Ectodermal cell (in vitro differentiated cells): ENCODE measurements around the gene DRAM1.

Source experiments
- H3K27ac ChIP-seq: 2 replicates; pipeline ENCODE4 v1.7.0; 2013; ENCODE audit warnings: mild to moderate bottlenecking, low read depth, low read length; ENCODE audit not compliant: insufficient read depth, poor library complexity, severe bottlenecking
- H3K27me3 ChIP-seq: 2 replicates; pipeline ENCODE4 v1.7.0; 2013; ENCODE audit warnings: mild to moderate bottlenecking, low read length; ENCODE audit not compliant: insufficient read depth, control insufficient read depth, poor library complexity, severe bottlenecking
- H3K36me3 ChIP-seq: one replicate; pipeline ENCODE4 v1.7.0; 2013; ENCODE audit warnings: low read length; ENCODE audit not compliant: control insufficient read depth, insufficient read depth
- H3K4me1 ChIP-seq: one replicate; pipeline ENCODE4 v1.7.0; 2013; ENCODE audit warnings: low read length; ENCODE audit not compliant: control insufficient read depth, insufficient read depth
- H3K4me3 ChIP-seq: 2 replicates; pipeline ENCODE4 v1.7.0; 2013; ENCODE audit warnings: low read depth, low read length, control low read depth; ENCODE audit not compliant: insufficient read depth
- H3K9me3 ChIP-seq: 2 replicates; pipeline ENCODE4 v1.7.0; 2013; ENCODE audit warnings: mild to moderate bottlenecking, low read length, moderate library complexity; ENCODE audit not compliant: control insufficient read depth
- WGBS, 2 experiments: methylation state at CpG; one replicate each; pipeline ENCODE4 v1.1.7; 2013; ENCODE audit warnings: missing lambda C conversion rate in 2 of 2; 5-methylcytosine and 5-hydroxymethylcytosine counted together

Gene DRAM1

DNA sequence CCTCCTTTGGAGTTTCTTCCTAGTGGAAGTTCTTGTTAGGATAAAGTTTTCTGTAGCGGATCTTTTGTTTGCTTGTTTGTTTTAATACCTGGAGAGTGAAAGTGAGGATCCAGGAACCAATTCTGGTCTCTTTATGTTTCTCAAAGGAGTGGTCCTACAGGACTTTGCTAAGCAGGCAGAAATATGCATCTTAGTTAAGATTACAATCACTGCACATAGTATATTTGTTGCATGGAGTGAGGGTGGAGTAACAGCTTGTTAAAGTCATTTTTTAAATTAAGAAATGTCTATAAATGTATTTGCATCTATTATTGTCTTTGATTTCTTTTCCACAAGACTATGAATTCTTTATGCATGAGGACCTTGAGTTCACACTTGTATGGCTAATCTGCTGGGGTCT, 76.7 kb downstream of the DRAM1 start:
- Histone ChIP-seq H3K4me1 (no peaks in the 10 kb centered on the region), H3K27ac (no peak overlapping the region), H3K4me3 (no peak overlapping the region), H3K27me3 (no peaks in the 10 kb centered on the region), H3K36me3 (no peaks in the 10 kb centered on the region), H3K9me3 (no peaks in the 10 kb centered on the region)
- 88 to 92% methylated on average over 1 of the region's 1 CpG for WGBS, 2 experiments

DNA sequence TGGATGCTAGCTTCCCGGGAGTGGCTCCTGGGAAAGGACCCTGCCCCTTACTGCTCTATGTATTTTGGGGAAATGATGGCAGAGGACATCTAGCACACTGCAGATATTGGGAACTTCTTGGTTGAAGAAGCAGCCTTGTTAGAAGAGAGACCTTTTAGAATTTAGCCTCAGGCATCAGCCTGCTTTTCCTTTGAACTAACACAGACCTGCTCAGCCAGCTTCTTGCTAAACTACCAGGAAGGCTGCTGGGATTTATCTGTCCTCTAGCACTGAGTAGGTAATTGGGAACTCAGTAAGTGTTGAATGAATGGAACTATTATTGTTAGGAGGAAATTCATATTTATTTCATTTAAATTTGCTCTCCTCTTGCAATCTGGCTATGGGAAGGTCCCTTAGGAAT, 77.3 kb downstream of the DRAM1 start:
- Histone ChIP-seq H3K4me1 (no peaks in the 10 kb centered on the region), H3K27ac (no peak overlapping the region), H3K4me3 (no peak overlapping the region), H3K27me3 (no peaks in the 10 kb centered on the region), H3K9me3 (no peaks in the 10 kb centered on the region), H3K36me3 (no peaks in the 10 kb centered on the region)
- WGBS, 2 experiments, result 89 to 96% methylated on average over 1 of the region's 1 CpG

DNA sequence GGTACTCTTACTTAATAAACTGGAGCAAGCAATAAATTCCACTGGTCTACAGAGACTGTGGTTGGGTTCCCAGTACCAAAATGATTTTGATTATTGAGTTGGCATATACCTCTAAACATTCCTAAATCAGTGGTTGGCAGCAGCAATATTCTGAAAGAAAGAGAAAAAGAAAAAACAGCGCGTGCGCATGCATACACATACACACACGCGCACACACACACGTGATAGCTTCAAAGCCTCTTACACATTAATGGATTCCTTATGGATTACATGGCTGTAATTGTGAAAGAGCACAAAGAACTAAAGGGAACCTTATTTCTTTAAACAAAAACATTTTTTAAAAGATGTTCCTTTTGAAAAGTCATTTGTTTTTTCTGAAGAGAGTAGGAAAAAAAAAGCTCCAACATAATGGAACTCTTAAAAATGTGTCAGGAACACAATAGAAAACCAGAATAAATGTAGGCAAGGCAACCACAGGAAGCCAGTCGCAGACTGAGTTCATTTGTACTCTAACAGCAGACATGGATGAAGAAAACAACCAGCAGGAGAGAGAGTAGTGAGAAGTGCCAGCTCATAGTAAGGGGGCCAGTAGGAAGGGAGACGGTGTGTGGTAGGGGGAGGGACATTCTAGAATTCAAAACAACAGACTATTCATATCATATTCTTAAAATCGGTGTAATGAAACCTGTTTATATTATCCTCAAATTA, 80.0 kb downstream of the DRAM1 start:
- no peaks in the 10 kb centered on the region for H3K4me1 ChIP-seq
- H3K9me3 ChIP-seq, result no peaks in the 10 kb centered on the region
- no peak overlapping the region for H3K27ac ChIP-seq
- 83 to 87% methylated on average over 2 to 8 of the region's 9 CpGs for WGBS, 2 experiments
- H3K36me3 ChIP-seq, result no peaks in the 10 kb centered on the region
- no peaks in the 10 kb centered on the region for H3K27me3 ChIP-seq
- no peak overlapping the region for H3K4me3 ChIP-seq

DNA sequence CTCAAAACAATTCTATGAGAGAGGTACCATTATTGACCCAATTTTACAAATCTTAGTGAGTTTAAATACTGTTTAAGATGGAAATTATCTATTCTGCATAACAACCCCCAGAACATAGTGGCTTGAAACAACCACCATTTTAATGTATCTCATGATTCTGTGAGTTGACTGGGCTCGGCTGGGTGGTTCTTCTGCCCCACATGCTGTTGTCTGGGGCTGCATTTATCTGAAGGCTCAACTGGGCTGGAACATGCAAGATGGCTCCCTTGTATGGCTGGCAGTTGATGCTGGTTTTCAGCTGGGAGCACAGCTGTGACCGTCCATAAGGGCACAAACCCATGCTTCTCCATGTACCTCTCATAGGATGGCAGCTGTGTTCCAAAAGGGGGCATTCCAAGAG, 82.2 kb downstream of the DRAM1 start:
- Histone ChIP-seq H3K36me3 (no peaks in the 10 kb centered on the region), H3K4me1 (no peaks in the 10 kb centered on the region), H3K27ac (no peak overlapping the region), H3K27me3 (no peaks in the 10 kb centered on the region), H3K4me3 (no peak overlapping the region), H3K9me3 (no peaks in the 10 kb centered on the region)
- 91% methylated on average over 2 of the region's 2 CpGs for WGBS, 2 experiments

DNA sequence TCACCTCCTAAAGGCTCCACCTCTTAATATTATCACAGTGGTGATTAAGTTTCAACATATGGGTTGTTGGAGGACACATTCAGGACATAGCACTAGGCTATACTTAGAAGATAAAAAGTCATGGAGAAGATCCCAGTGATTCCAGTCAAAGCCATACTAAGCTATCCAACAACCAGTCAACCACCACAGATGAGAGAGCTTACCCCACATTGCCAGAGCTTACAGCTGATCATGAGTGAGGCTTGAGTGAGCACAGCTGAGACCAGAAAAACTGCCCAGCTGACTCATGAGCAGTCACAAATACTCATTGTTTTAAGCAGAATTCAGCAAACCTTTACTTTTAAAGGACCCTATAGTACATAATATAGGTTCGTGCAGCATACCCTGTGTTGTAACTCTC, 85.1 kb downstream of the DRAM1 start:
- Histone ChIP-seq H3K27me3 (no peaks in the 10 kb centered on the region), H3K36me3 (no peaks in the 10 kb centered on the region), H3K4me3 (no peak overlapping the region), H3K9me3 (no peaks in the 10 kb centered on the region), H3K27ac (no peak overlapping the region), H3K4me1 (no peaks in the 10 kb centered on the region)
- WGBS, 2 experiments, result 89 to 100% methylated on average over 1 of the region's 1 CpG

DNA sequence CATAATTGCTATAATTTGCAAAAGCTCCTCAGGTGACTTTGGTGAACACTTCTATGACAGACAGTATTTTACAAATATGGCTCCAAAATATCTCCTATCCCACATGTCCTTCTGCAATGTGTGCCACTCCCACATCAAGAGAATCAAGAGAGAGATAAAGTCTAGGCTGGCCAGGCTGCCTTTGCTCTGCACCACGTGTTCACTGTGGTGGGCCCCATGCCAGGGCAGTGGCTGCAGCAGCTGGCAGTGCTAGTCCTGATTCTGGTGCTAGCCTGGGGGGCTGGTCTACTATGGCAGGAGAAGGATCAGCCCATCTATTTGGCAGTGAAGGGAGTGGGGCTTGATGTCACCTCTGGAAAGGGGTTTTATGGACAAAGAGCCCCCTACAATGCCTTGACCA, 86.3 kb downstream of the DRAM1 start:
- Histone ChIP-seq H3K27me3 (no peaks in the 10 kb centered on the region), H3K4me1 (no peaks in the 10 kb centered on the region), H3K4me3 (no peak overlapping the region), H3K9me3 (no peaks in the 10 kb centered on the region), H3K27ac (no peak overlapping the region), H3K36me3 (no peaks in the 10 kb centered on the region)
- 68 to 82% methylated on average over 1 of the region's 1 CpG for WGBS, 2 experiments

DNA sequence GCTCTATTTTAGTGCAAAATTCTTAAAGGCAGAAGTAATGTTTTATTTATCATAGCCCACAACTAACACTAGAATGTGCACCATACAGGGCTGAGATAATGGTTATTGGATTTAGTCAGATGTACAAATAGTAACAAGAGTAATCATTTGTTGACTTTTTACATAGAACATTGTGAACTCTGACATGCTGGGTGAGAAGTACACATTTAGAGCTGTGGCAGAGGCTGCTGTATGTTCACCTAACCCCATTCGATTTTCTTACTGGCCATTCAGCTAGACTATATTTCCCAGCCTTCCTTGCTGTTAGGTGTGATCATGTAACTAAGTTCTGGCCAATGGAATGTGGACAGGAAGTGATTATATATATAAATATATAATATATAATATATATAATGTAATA, 89.1 kb downstream of the DRAM1 start:
- WGBS, 2 experiments, result 75 to 88% methylated on average over 1 of the region's 1 CpG
- Histone ChIP-seq H3K36me3 (no peaks in the 10 kb centered on the region), H3K27ac (no peak overlapping the region), H3K9me3 (no peaks in the 10 kb centered on the region), H3K4me3 (no peak overlapping the region), H3K27me3 (no peaks in the 10 kb centered on the region), H3K4me1 (no peaks in the 10 kb centered on the region)

DNA sequence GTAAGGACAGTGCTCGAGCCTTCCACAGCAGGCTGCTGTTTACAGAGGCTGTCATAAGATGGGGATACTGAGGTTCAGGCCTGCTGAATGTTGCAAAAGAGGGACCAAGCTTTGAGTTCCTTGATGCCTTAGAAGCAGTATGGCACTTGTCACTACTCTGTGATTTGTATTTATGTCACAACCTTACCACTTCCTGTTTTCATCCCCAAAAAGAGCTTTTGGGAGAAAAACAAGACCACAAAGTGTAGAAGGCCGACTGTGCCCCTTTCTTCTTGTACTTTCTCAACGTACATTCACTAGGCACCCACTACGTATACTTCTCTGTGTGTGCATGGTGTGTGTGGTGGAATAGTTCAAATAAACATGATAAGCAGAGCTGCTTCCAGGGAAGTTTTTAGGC, 90.1 kb downstream of the DRAM1 start:
- no peaks in the 10 kb centered on the region for H3K4me1 ChIP-seq
- WGBS, 2 experiments, result 88 to 96% methylated on average over 3 to 4 of the region's 4 CpGs
- no peak overlapping the region for H3K27ac ChIP-seq
- no peaks in the 10 kb centered on the region for H3K9me3 ChIP-seq
- no peaks in the 10 kb centered on the region for H3K36me3 ChIP-seq
- H3K27me3 ChIP-seq, result no peaks in the 10 kb centered on the region
- H3K4me3 ChIP-seq, result no peak overlapping the region

DNA sequence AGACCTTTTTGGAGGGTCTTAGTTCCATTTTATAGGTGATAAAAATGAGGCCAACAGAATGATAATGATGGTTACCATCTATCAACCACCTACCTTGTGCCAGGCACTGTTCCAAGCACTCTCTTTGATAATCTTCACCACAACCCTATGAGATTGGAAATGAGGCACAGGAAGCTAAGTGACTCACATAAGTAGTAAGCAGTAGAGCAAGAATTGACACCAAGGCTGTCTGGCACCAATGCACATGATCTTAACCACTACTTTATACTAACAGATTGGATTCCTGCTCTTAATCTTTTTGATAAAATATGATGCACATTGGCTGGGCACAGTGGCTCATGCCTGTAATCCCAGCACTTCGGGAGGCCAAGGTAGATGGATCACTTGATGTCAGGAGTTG, 91.4 kb downstream of the DRAM1 start:
- WGBS, 2 experiments, result 90 to 92% methylated on average over 1 of the region's 1 CpG
- Histone ChIP-seq H3K4me3 (no peak overlapping the region), H3K27ac (no peak overlapping the region), H3K9me3 (no peaks in the 10 kb centered on the region), H3K27me3 (no peaks in the 10 kb centered on the region), H3K36me3 (no peaks in the 10 kb centered on the region), H3K4me1 (no peaks in the 10 kb centered on the region)
